Measurements from ENCODE around the gene PSAP. TPM values are rescaled to one million over a fixed set of nuclear protein-coding genes. Genes with fewer than 3 reads are reported as not detected.

The PSAP gene
- total RNA-seq, 2 donors from 2014 or later = 1,144 to 1,344 TPM

GRCh38 chr10:71778071-71778825 lies 72.8 kb downstream of the PSAP start:
- no peak for TF ChIP-seq POLR2A (IDR thresholded peaks at IDR 0.05)
- no peak for TF ChIP-seq CTCF (IDR thresholded peaks at IDR 0.05)
- TF ChIP-seq POLR2AphosphoS5 (IDR thresholded peaks at IDR 0.05) = no peak
- 78% methylated on average over 11 of the region's 11 CpGs for WGBS
- Histone ChIP-seq H3K4me3 (no peak overlapping the region), H3K9me3 (no peaks in the 10 kb centered on the region), H3K27me3 (replicated peaks; ENCODE audit: insufficient read depth) (no peaks in the 10 kb centered on the region), H3K27ac (no peak overlapping the region), H3K4me1 (replicated peaks) (no peaks in the 10 kb centered on the region), H3K36me3 (no peaks in the 10 kb centered on the region)
- intact Hi-C loops (cut with DNase I) = no loop called here
- no peak for DNase-seq (ENCODE audit: low spot score)

- H3K27me3 ChIP-seq (replicated peaks; ENCODE audit: insufficient read depth) = no peaks in the 10 kb centered on the region
- intact Hi-C loops (cut with DNase I) = no loop called here
- no peak overlapping the region for H3K4me3 ChIP-seq
- TF ChIP-seq POLR2AphosphoS5 (IDR thresholded peaks at IDR 0.05) (no peak), POLR2A (IDR thresholded peaks at IDR 0.05) (no peak), CTCF (IDR thresholded peaks at IDR 0.05) (no peak)
- H3K4me1 ChIP-seq (replicated peaks) = no peaks in the 10 kb centered on the region
- H3K36me3 ChIP-seq = no peaks in the 10 kb centered on the region
- H3K9me3 ChIP-seq = no peaks in the 10 kb centered on the region
- no peak for DNase-seq (ENCODE audit: low spot score)
- WGBS = 93% methylated on average over 17 of the region's 17 CpGs
- no peak overlapping the region for H3K27ac ChIP-seq
Observed at GRCh38 chr10:71777213-71777985, 73.7 kb downstream of the PSAP start.

GRCh38 chr10:71776481-71776925 lies 74.5 kb downstream of the PSAP start:
- no peak overlapping the region for H3K27ac ChIP-seq
- H3K27me3 ChIP-seq (replicated peaks; ENCODE audit: insufficient read depth) = no peaks in the 10 kb centered on the region
- H3K4me1 ChIP-seq (replicated peaks) = no peaks in the 10 kb centered on the region
- H3K9me3 ChIP-seq = no peaks in the 10 kb centered on the region
- no peaks in the 10 kb centered on the region for H3K36me3 ChIP-seq
- H3K4me3 ChIP-seq = no peak overlapping the region
- intact Hi-C loops (cut with DNase I) = no loop called here
- TF ChIP-seq POLR2A (IDR thresholded peaks at IDR 0.05) (no peak), CTCF (IDR thresholded peaks at IDR 0.05) (no peak), POLR2AphosphoS5 (IDR thresholded peaks at IDR 0.05) (no peak)
- no peak for DNase-seq (ENCODE audit: low spot score)
- 64% methylated on average over 2 of the region's 2 CpGs for WGBS

GRCh38 chr10:71774916-71775702 lies 75.9 kb downstream of the PSAP start:
- DNase-seq (ENCODE audit: low spot score) = no peak
- intact Hi-C loops (cut with DNase I) = loop anchor here (5.0 kb wide), 1 partner anchor 63 kb away; no protein-coding TSS in a partner anchor
- Histone ChIP-seq H3K9me3 (no peaks in the 10 kb centered on the region), H3K27me3 (replicated peaks; ENCODE audit: insufficient read depth) (no peaks in the 10 kb centered on the region), H3K36me3 (no peaks in the 10 kb centered on the region), H3K4me3 (no peak overlapping the region), H3K4me1 (replicated peaks) (no peaks in the 10 kb centered on the region), H3K27ac (no peak overlapping the region)
- WGBS = 56% methylated on average over 3 of the region's 3 CpGs
- no peak for TF ChIP-seq CTCF (IDR thresholded peaks at IDR 0.05)
- TF ChIP-seq POLR2AphosphoS5 (IDR thresholded peaks at IDR 0.05) = no peak
- TF ChIP-seq POLR2A (IDR thresholded peaks at IDR 0.05) = no peak

Data from prostate gland (tissue), 2 donors.